Measurements from ENCODE around the gene CRISPLD2. TPM values are rescaled to one million over a fixed set of nuclear protein-coding genes. Genes with fewer than 3 reads are reported as not detected.

Gene CRISPLD2
- total and polyA plus RNA-seq, 12 donors, result 7.9 to 48.1 (median 15.2) TPM

- Histone ChIP-seq H3K27me3 (peaks cover 0 to 21% (median 9%) of the 10 kb centered on the region in 7 donors), H3K36me3 (peaks cover 0 to under 1% (median 0%) of the 10 kb centered on the region in 9 donors), H3K27ac (peak overlapping the region in 8 of 10 donors; percentile 48 to 89 (median 76)), H3K4me3 (peak overlapping the region; percentile 47 to 71 (median 65)), H3K4me1 (peaks cover 0 to 58% (median 17%) of the 10 kb centered on the region in 9 donors), H3K9me3 (no peaks in the 10 kb centered on the region)
- WGBS, 2 donors, result 82 to 93% methylated on average over 9 of the region's 9 CpGs
- no peak for TF ChIP-seq CTCF (IDR thresholded peaks at IDR 0.05)
- intact Hi-C loops (cut with DNase I), result no loop called here
- ATAC-seq, result no peak
- DNase-seq, result no peak
Observed at GRCh38 chr16:84821179-84821578, 1.4 kb downstream of the CRISPLD2 start.

GRCh38 chr16:84821728-84822689 is 2.2 kb downstream of the CRISPLD2 start:
- intact Hi-C loops (cut with DNase I), result no loop called here
- ATAC-seq (peak in 7 of 8 donors; percentile 6 to 56 (median 28)), DNase-seq (peak in 1 of 2 donors; percentile 61)
- Histone ChIP-seq H3K27me3 (peaks cover 0 to 21% (median 9%) of the 10 kb centered on the region in 7 donors), H3K36me3 (peaks cover 0 to 3% (median 0%) of the 10 kb centered on the region in 9 donors), H3K4me3 (peak overlapping the region in 9 of 10 donors; percentile 5 to 71 (median 67)), H3K9me3 (no peaks in the 10 kb centered on the region), H3K27ac (peak overlapping the region; percentile 26 to 89 (median 75)), H3K4me1 (peaks cover 0 to 66% (median 20%) of the 10 kb centered on the region in 9 donors)
- WGBS, 2 donors, result 55 to 69% methylated on average over 13 of the region's 13 CpGs
- TF ChIP-seq CTCF (IDR thresholded peaks at IDR 0.05), result no peak

DNA sequence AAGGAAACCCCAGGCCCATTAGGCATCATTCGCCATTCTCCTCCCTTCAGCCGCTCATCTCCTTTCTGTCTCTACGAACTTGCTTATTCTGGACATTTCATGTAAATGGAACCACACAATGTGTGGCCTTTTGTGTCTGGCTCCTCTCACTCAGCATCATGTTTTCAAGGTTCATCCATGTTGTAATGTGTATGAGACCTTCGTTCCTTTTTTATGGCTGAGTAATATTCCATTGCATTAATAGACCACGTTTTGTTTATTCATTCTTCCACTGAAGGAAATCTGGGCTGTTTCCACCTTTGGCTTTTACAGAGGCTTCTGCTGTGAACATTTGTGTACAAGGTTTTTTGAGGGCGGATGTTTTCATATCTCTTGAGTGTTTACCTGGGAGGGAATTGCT is 3.2 kb downstream of the CRISPLD2 start:
- Histone ChIP-seq H3K27me3 (peaks cover 0 to 21% (median 9%) of the 10 kb centered on the region in 7 donors), H3K9me3 (no peaks in the 10 kb centered on the region), H3K27ac (peak overlapping the region in 8 of 10 donors; percentile 11 to 89 (median 68)), H3K4me3 (peak overlapping the region in 6 of 10 donors; percentile 8 to 71 (median 66)), H3K36me3 (peaks cover 0 to 5% (median 0%) of the 10 kb centered on the region in 9 donors), H3K4me1 (peaks cover 0 to 75% (median 30%) of the 10 kb centered on the region in 9 donors)
- intact Hi-C loops (cut with DNase I), result no loop called here
- 94 to 95% methylated on average over 6 of the region's 6 CpGs for WGBS, 2 donors
- ATAC-seq (no peak), DNase-seq (no peak)
- no peak for TF ChIP-seq CTCF (IDR thresholded peaks at IDR 0.05)

- Histone ChIP-seq H3K36me3 (peaks cover 0 to 10% (median 0%) of the 10 kb centered on the region in 9 donors), H3K4me1 (peaks cover 0 to 78% (median 33%) of the 10 kb centered on the region in 9 donors), H3K27me3 (peaks cover 0 to 21% (median 9%) of the 10 kb centered on the region in 7 donors), H3K9me3 (no peaks in the 10 kb centered on the region), H3K27ac (peak overlapping the region in 7 of 10 donors; percentile 11 to 89 (median 65)), H3K4me3 (peak overlapping the region in 1 of 10 donors; percentile 71)
- WGBS, 2 donors, result 71 to 77% methylated on average over 8 of the region's 8 CpGs
- intact Hi-C loops (cut with DNase I), result no loop called here
- TF ChIP-seq CTCF (IDR thresholded peaks at IDR 0.05), result no peak
- ATAC-seq (peak in 2 of 8 donors; percentile 10 to 15), DNase-seq (no peak)
Observed at GRCh38 chr16:84823484-84823883, 3.7 kb downstream of the CRISPLD2 start.

All from heart right ventricle (tissue), 16 donors.